Measurements from ENCODE around the gene LST1.
"Not testable (repeated sequence)": the region's sequence is repeated elsewhere in the genome, so short reads cannot be mapped to it uniquely, and the experiment has no call there.

The LST1 gene

GRCh38 chr6:31551371-31551770 is 34.7 kb upstream of the LST1 start:
- H3K18ac ChIP-seq (ENCODE audit: low read length); H3K4me2 ChIP-seq (ENCODE audit: low read length); H3K14ac ChIP-seq (ENCODE audit: low read length); H2BK5ac ChIP-seq (ENCODE audit: low read depth, low read length, poor library complexity); H3K79me1 ChIP-seq (ENCODE audit: low read length); H4K91ac ChIP-seq (ENCODE audit: low read depth, low read length); H3K79me2 ChIP-seq (ENCODE audit: control insufficient read depth, insufficient read depth, low read length, poor library complexity); H3K4me1 ChIP-seq (ENCODE audit: control insufficient read depth in 1 of 2, insufficient read depth in 2 of 2, low read length in 2 of 2); H2BK120ac ChIP-seq (ENCODE audit: insufficient read depth, low read length, poor library complexity); H2BK12ac ChIP-seq (ENCODE audit: low read length); H2AFZ ChIP-seq (ENCODE audit: insufficient read depth, low read length, poor library complexity); H3K4me3 ChIP-seq (ENCODE audit: low read depth, low read length); H4K8ac ChIP-seq (ENCODE audit: low read depth, low read length); H4K12ac ChIP-seq (ENCODE audit: low read depth, low read length); H3K9me3 ChIP-seq (ENCODE audit: insufficient read depth, low read depth, low read length); H3K27ac ChIP-seq (ENCODE audit: low read depth, low read length); H3K4ac ChIP-seq (ENCODE audit: low read depth, low read length); H2AK5ac ChIP-seq (ENCODE audit: low read length); H3K23ac ChIP-seq (ENCODE audit: low read length); H3K9ac ChIP-seq (ENCODE audit: low read length); H3K27me3 ChIP-seq (ENCODE audit: insufficient read depth, low read length): not testable (repeated sequence)
- WGBS (ENCODE audit: extremely low coverage, insufficient coverage, insufficient read length), result no CpG with 5 or more reads among the region's 5 CpGs
- H3K36me3 ChIP-seq (ENCODE audit: control insufficient read depth in 1 of 2, insufficient read depth in 2 of 2, low read length in 2 of 2), result peaks cover 10 to 12% of the 10 kb centered on the region in 2 experiments
- DNase-seq, result peak in 1 of 2 donors; percentile 43

- DNase-seq, result no peak
- no peaks in the 10 kb centered on the region for H3K79me2 ChIP-seq (ENCODE audit: control insufficient read depth, insufficient read depth, low read length, poor library complexity)
- WGBS (ENCODE audit: extremely low coverage, insufficient coverage, insufficient read length), result no CpG with 5 or more reads among the region's 3 CpGs
- H3K4me2 ChIP-seq (ENCODE audit: low read length), result no peak overlapping the region
- H3K23ac ChIP-seq (ENCODE audit: low read length), result no peak overlapping the region
- no peak overlapping the region for H3K4me3 ChIP-seq (ENCODE audit: low read depth, low read length)
- no peak overlapping the region for H3K14ac ChIP-seq (ENCODE audit: low read length)
- no peak overlapping the region for H4K12ac ChIP-seq (ENCODE audit: low read depth, low read length)
- H2BK120ac ChIP-seq (ENCODE audit: insufficient read depth, low read length, poor library complexity), result no peak overlapping the region
- no peak overlapping the region for H2BK12ac ChIP-seq (ENCODE audit: low read length)
- H3K79me1 ChIP-seq (ENCODE audit: low read length), result peaks cover 8% of the 10 kb centered on the region
- H3K18ac ChIP-seq (ENCODE audit: low read length), result no peak overlapping the region
- no peak overlapping the region for H3K27ac ChIP-seq (ENCODE audit: low read depth, low read length)
- H3K9me3 ChIP-seq (ENCODE audit: insufficient read depth, low read depth, low read length), result no peaks in the 10 kb centered on the region
- no peak overlapping the region for H2BK5ac ChIP-seq (ENCODE audit: low read depth, low read length, poor library complexity)
- H3K4me1 ChIP-seq (ENCODE audit: control insufficient read depth in 1 of 2, insufficient read depth in 2 of 2, low read length in 2 of 2), result peaks cover 20 to 23% of the 10 kb centered on the region in 2 experiments
- H3K9ac ChIP-seq (ENCODE audit: low read length), result no peak overlapping the region
- no peak overlapping the region for H4K8ac ChIP-seq (ENCODE audit: low read depth, low read length)
- H3K4ac ChIP-seq (ENCODE audit: low read depth, low read length), result no peak overlapping the region
- H2AK5ac ChIP-seq (ENCODE audit: low read length), result no peak overlapping the region
- no peak overlapping the region for H2AFZ ChIP-seq (ENCODE audit: insufficient read depth, low read length, poor library complexity)
- no peak overlapping the region for H4K91ac ChIP-seq (ENCODE audit: low read depth, low read length)
- H3K36me3 ChIP-seq (ENCODE audit: control insufficient read depth in 1 of 2, insufficient read depth in 2 of 2, low read length in 2 of 2), result peaks cover 20 to 28% of the 10 kb centered on the region in 2 experiments
- no peaks in the 10 kb centered on the region for H3K27me3 ChIP-seq (ENCODE audit: insufficient read depth, low read length)
Measured at GRCh38 chr6:31556307-31556706, 29.8 kb upstream of the LST1 start.

DNA sequence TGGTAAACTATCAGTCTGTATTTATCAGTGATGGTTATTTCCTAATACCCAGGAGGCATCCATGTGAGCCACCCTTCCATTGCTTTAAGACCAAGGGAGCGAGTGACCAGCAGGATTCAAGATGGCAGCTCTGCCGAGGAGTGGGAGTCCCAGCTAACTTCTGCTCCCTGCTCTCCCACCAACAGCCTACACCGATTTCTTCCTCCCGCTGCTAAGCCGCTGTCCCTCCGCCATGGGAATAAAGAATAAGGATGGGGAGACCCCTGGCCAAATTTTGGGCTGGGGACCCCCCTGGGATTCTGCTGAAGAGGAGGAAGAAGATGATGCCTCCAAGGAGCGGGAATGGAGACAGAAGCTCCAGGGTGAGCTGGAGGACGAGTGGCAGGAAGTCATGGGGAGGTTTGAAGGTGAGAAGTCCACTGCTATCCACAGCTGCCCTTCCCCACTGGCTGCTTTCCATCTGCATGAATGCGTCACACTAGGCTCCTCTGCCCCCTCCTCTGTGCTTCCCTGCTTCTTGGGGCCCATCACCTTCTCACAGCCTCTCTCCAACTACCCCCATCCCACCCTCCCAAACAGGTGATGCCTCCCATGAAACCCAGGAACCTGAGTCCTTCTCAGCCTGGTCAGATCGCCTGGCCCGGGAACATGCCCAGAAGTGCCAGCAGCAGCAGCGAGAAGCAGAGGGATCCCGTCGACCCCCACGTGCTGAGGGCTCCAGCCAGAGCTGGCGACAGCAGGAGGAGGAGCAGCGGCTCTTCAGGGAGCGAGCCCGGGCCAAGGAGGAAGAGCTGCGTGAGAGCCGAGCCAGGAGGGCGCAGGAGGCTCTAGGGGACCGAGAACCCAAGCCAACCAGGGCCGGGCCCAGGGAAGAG is 28.4 kb upstream of the LST1 start:
- H2BK120ac ChIP-seq (ENCODE audit: insufficient read depth, low read length, poor library complexity), result no peak overlapping the region
- no peak overlapping the region for H3K4ac ChIP-seq (ENCODE audit: low read depth, low read length)
- H2AK5ac ChIP-seq (ENCODE audit: low read length), result no peak overlapping the region
- H2BK5ac ChIP-seq (ENCODE audit: low read depth, low read length, poor library complexity), result no peak overlapping the region
- no peak overlapping the region for H3K14ac ChIP-seq (ENCODE audit: low read length)
- H3K23ac ChIP-seq (ENCODE audit: low read length), result no peak overlapping the region
- peaks cover 8% of the 10 kb centered on the region for H3K79me1 ChIP-seq (ENCODE audit: low read length)
- H3K9me3 ChIP-seq (ENCODE audit: insufficient read depth, low read depth, low read length), result no peaks in the 10 kb centered on the region
- no peak overlapping the region for H4K8ac ChIP-seq (ENCODE audit: low read depth, low read length)
- no peak overlapping the region for H2AFZ ChIP-seq (ENCODE audit: insufficient read depth, low read length, poor library complexity)
- no peaks in the 10 kb centered on the region for H3K79me2 ChIP-seq (ENCODE audit: control insufficient read depth, insufficient read depth, low read length, poor library complexity)
- peaks cover 20 to 23% of the 10 kb centered on the region in 2 experiments for H3K4me1 ChIP-seq (ENCODE audit: control insufficient read depth in 1 of 2, insufficient read depth in 2 of 2, low read length in 2 of 2)
- H3K4me2 ChIP-seq (ENCODE audit: low read length), result no peak overlapping the region
- H4K12ac ChIP-seq (ENCODE audit: low read depth, low read length), result no peak overlapping the region
- H3K18ac ChIP-seq (ENCODE audit: low read length), result no peak overlapping the region
- no CpG with 5 or more reads among the region's 24 CpGs for WGBS (ENCODE audit: extremely low coverage, insufficient coverage, insufficient read length)
- no peak overlapping the region for H4K91ac ChIP-seq (ENCODE audit: low read depth, low read length)
- no peak overlapping the region for H3K9ac ChIP-seq (ENCODE audit: low read length)
- H3K27ac ChIP-seq (ENCODE audit: low read depth, low read length), result no peak overlapping the region
- H3K36me3 ChIP-seq (ENCODE audit: control insufficient read depth in 1 of 2, insufficient read depth in 2 of 2, low read length in 2 of 2), result peaks cover 20 to 28% of the 10 kb centered on the region in 2 experiments
- no peak overlapping the region for H3K4me3 ChIP-seq (ENCODE audit: low read depth, low read length)
- DNase-seq, result no peak
- no peak overlapping the region for H2BK12ac ChIP-seq (ENCODE audit: low read length)
- H3K27me3 ChIP-seq (ENCODE audit: insufficient read depth, low read length), result no peaks in the 10 kb centered on the region

- Histone ChIP-seq H3K27me3 (ENCODE audit: insufficient read depth, low read length) (no peaks in the 10 kb centered on the region), H2BK120ac (ENCODE audit: insufficient read depth, low read length, poor library complexity) (no peak overlapping the region), H3K4me2 (ENCODE audit: low read length) (no peak overlapping the region), H3K36me3 (ENCODE audit: control insufficient read depth in 1 of 2, insufficient read depth in 2 of 2, low read length in 2 of 2) (peaks cover 20 to 28% of the 10 kb centered on the region in 2 experiments), H3K79me2 (ENCODE audit: control insufficient read depth, insufficient read depth, low read length, poor library complexity) (no peaks in the 10 kb centered on the region), H4K12ac (ENCODE audit: low read depth, low read length) (no peak overlapping the region), H2BK5ac (ENCODE audit: low read depth, low read length, poor library complexity) (no peak overlapping the region), H3K79me1 (ENCODE audit: low read length) (peaks cover 8% of the 10 kb centered on the region), H3K9ac (ENCODE audit: low read length) (no peak overlapping the region), H2BK12ac (ENCODE audit: low read length) (no peak overlapping the region), H3K4me1 (ENCODE audit: control insufficient read depth in 1 of 2, insufficient read depth in 2 of 2, low read length in 2 of 2) (peaks cover 20 to 23% of the 10 kb centered on the region in 2 experiments), H3K27ac (ENCODE audit: low read depth, low read length) (no peak overlapping the region), H2AK5ac (ENCODE audit: low read length) (no peak overlapping the region), H2AFZ (ENCODE audit: insufficient read depth, low read length, poor library complexity) (no peak overlapping the region), H3K9me3 (ENCODE audit: insufficient read depth, low read depth, low read length) (no peaks in the 10 kb centered on the region), H3K4ac (ENCODE audit: low read depth, low read length) (no peak overlapping the region), H3K18ac (ENCODE audit: low read length) (no peak overlapping the region), H3K14ac (ENCODE audit: low read length) (no peak overlapping the region), H4K8ac (ENCODE audit: low read depth, low read length) (no peak overlapping the region), H3K4me3 (ENCODE audit: low read depth, low read length) (no peak overlapping the region), H3K23ac (ENCODE audit: low read length) (no peak overlapping the region), H4K91ac (ENCODE audit: low read depth, low read length) (no peak overlapping the region)
- no peak for DNase-seq
- WGBS (ENCODE audit: extremely low coverage, insufficient coverage, insufficient read length), result no CpG with 5 or more reads among the region's 8 CpGs
Measured at GRCh38 chr6:31558318-31558625, 27.8 kb upstream of the LST1 start.
